Measurements from ENCODE around the gene PLEKHM1.
"Not testable (repeated sequence)": the region's sequence is repeated elsewhere in the genome, so short reads cannot be mapped to it uniquely, and the experiment has no call there.

Gene PLEKHM1

GRCh38 chr17:45443371-45444260 lies 46.9 kb downstream of the PLEKHM1 start:
- 88 to 89% methylated on average over 8 to 9 of the region's 10 CpGs for WGBS, 2 experiments
- not testable (repeated sequence) for H3K36me3 ChIP-seq (ENCODE audit: control insufficient read depth, insufficient read depth, low read length); H3K27me3 ChIP-seq (ENCODE audit: control insufficient read depth, insufficient read depth, low read length, poor library complexity, severe bottlenecking); H3K4me1 ChIP-seq (ENCODE audit: control insufficient read depth, insufficient read depth, low read length); H3K4me3 ChIP-seq (ENCODE audit: insufficient read depth, low read depth, low read length); H3K9me3 ChIP-seq (ENCODE audit: control insufficient read depth, low read length); H3K27ac ChIP-seq (ENCODE audit: insufficient read depth, low read depth, low read length, poor library complexity, severe bottlenecking)

GRCh38 chr17:45441526-45442310 lies 48.8 kb downstream of the PLEKHM1 start:
- Histone ChIP-seq H3K4me1 (ENCODE audit: control insufficient read depth, insufficient read depth, low read length) (peaks cover 10% of the 10 kb centered on the region), H3K4me3 (ENCODE audit: insufficient read depth, low read depth, low read length) (no peak overlapping the region), H3K27ac (ENCODE audit: insufficient read depth, low read depth, low read length, poor library complexity, severe bottlenecking) (no peak overlapping the region), H3K9me3 (ENCODE audit: control insufficient read depth, low read length) (no peaks in the 10 kb centered on the region), H3K27me3 (ENCODE audit: control insufficient read depth, insufficient read depth, low read length, poor library complexity, severe bottlenecking) (no peaks in the 10 kb centered on the region), H3K36me3 (ENCODE audit: control insufficient read depth, insufficient read depth, low read length) (no peaks in the 10 kb centered on the region)
- WGBS, 2 experiments = 92 to 93% methylated on average over 13 of the region's 14 CpGs

GRCh38 chr17:45440839-45441515 lies 49.5 kb downstream of the PLEKHM1 start:
- H3K4me1 ChIP-seq (ENCODE audit: control insufficient read depth, insufficient read depth, low read length) = peaks cover 10% of the 10 kb centered on the region
- not testable (repeated sequence) for H3K36me3 ChIP-seq (ENCODE audit: control insufficient read depth, insufficient read depth, low read length); H3K27me3 ChIP-seq (ENCODE audit: control insufficient read depth, insufficient read depth, low read length, poor library complexity, severe bottlenecking); H3K27ac ChIP-seq (ENCODE audit: insufficient read depth, low read depth, low read length, poor library complexity, severe bottlenecking); H3K9me3 ChIP-seq (ENCODE audit: control insufficient read depth, low read length); H3K4me3 ChIP-seq (ENCODE audit: insufficient read depth, low read depth, low read length)
- 85% methylated on average over 7 of the region's 7 CpGs for WGBS, 2 experiments

GRCh38 chr17:45440161-45440778 lies 50.3 kb downstream of the PLEKHM1 start:
- Histone ChIP-seq H3K36me3 (ENCODE audit: control insufficient read depth, insufficient read depth, low read length) (no peaks in the 10 kb centered on the region), H3K9me3 (ENCODE audit: control insufficient read depth, low read length) (no peaks in the 10 kb centered on the region), H3K27ac (ENCODE audit: insufficient read depth, low read depth, low read length, poor library complexity, severe bottlenecking) (no peak overlapping the region), H3K4me1 (ENCODE audit: control insufficient read depth, insufficient read depth, low read length) (peaks cover 10% of the 10 kb centered on the region), H3K4me3 (ENCODE audit: insufficient read depth, low read depth, low read length) (no peak overlapping the region), H3K27me3 (ENCODE audit: control insufficient read depth, insufficient read depth, low read length, poor library complexity, severe bottlenecking) (no peaks in the 10 kb centered on the region)
- 47 to 51% methylated on average over 10 of the region's 10 CpGs for WGBS, 2 experiments

GRCh38 chr17:45438931-45439610 lies 51.5 kb downstream of the PLEKHM1 start:
- Histone ChIP-seq H3K9me3 (ENCODE audit: control insufficient read depth, low read length) (no peaks in the 10 kb centered on the region), H3K36me3 (ENCODE audit: control insufficient read depth, insufficient read depth, low read length) (no peaks in the 10 kb centered on the region), H3K27ac (ENCODE audit: insufficient read depth, low read depth, low read length, poor library complexity, severe bottlenecking) (no peak overlapping the region), H3K4me1 (ENCODE audit: control insufficient read depth, insufficient read depth, low read length) (peaks cover 10% of the 10 kb centered on the region), H3K27me3 (ENCODE audit: control insufficient read depth, insufficient read depth, low read length, poor library complexity, severe bottlenecking) (peaks cover under 1% of the 10 kb centered on the region), H3K4me3 (ENCODE audit: insufficient read depth, low read depth, low read length) (no peak overlapping the region)
- 91 to 94% methylated on average over 11 of the region's 11 CpGs for WGBS, 2 experiments

- Histone ChIP-seq H3K27ac (ENCODE audit: insufficient read depth, low read depth, low read length, poor library complexity, severe bottlenecking) (no peak overlapping the region), H3K4me1 (ENCODE audit: control insufficient read depth, insufficient read depth, low read length) (peaks cover 10% of the 10 kb centered on the region), H3K9me3 (ENCODE audit: control insufficient read depth, low read length) (no peaks in the 10 kb centered on the region), H3K4me3 (ENCODE audit: insufficient read depth, low read depth, low read length) (no peak overlapping the region), H3K27me3 (ENCODE audit: control insufficient read depth, insufficient read depth, low read length, poor library complexity, severe bottlenecking) (peaks cover 15% of the 10 kb centered on the region), H3K36me3 (ENCODE audit: control insufficient read depth, insufficient read depth, low read length) (no peaks in the 10 kb centered on the region)
- WGBS, 2 experiments = 73% methylated on average over 30 of the region's 30 CpGs
Measured at GRCh38 chr17:45437465-45438283, 52.8 kb downstream of the PLEKHM1 start.

- Histone ChIP-seq H3K27me3 (ENCODE audit: control insufficient read depth, insufficient read depth, low read length, poor library complexity, severe bottlenecking) (peaks cover 23% of the 10 kb centered on the region), H3K36me3 (ENCODE audit: control insufficient read depth, insufficient read depth, low read length) (no peaks in the 10 kb centered on the region), H3K4me1 (ENCODE audit: control insufficient read depth, insufficient read depth, low read length) (peaks cover 10% of the 10 kb centered on the region), H3K4me3 (ENCODE audit: insufficient read depth, low read depth, low read length) (no peak overlapping the region), H3K9me3 (ENCODE audit: control insufficient read depth, low read length) (no peaks in the 10 kb centered on the region), H3K27ac (ENCODE audit: insufficient read depth, low read depth, low read length, poor library complexity, severe bottlenecking) (no peak overlapping the region)
- 89 to 91% methylated on average over 22 to 23 of the region's 23 CpGs for WGBS, 2 experiments
Measured at GRCh38 chr17:45436625-45437464, 53.7 kb downstream of the PLEKHM1 start.

- H3K27ac ChIP-seq (ENCODE audit: insufficient read depth, low read depth, low read length, poor library complexity, severe bottlenecking) = no peak overlapping the region
- no peaks in the 10 kb centered on the region for H3K9me3 ChIP-seq (ENCODE audit: control insufficient read depth, low read length)
- H3K36me3 ChIP-seq (ENCODE audit: control insufficient read depth, insufficient read depth, low read length) = no peaks in the 10 kb centered on the region
- 89 to 91% methylated on average over 10 of the region's 10 CpGs for WGBS, 2 experiments
- no peak overlapping the region for H3K4me3 ChIP-seq (ENCODE audit: insufficient read depth, low read depth, low read length)
- H3K27me3 ChIP-seq (ENCODE audit: control insufficient read depth, insufficient read depth, low read length, poor library complexity, severe bottlenecking) = peaks cover 30% of the 10 kb centered on the region
- H3K4me1 ChIP-seq (ENCODE audit: control insufficient read depth, insufficient read depth, low read length) = peaks cover 15% of the 10 kb centered on the region
Measured at GRCh38 chr17:45436161-45436560, 54.4 kb downstream of the PLEKHM1 start.

Measured in ectodermal cell (in vitro differentiated cells).